K562 treated with DMSO at 1 percent for 48 hours (cell line): ENCODE results near the gene NPEPL1. TPM values are rescaled to one million over a fixed set of nuclear protein-coding genes. Genes with fewer than 3 reads are reported as not detected.

Experiments
- total RNA-seq: library from RNA; unstranded; fragments of 300-600 nt; gene quantifications from 2 replicates; pipeline ENCODE4 v1.2.3, GENCODE V29; 2022; ENCODE audit warnings: low replicate concordance; ENCODE audit errors: extremely low read depth

NPEPL1 gene, protein sequence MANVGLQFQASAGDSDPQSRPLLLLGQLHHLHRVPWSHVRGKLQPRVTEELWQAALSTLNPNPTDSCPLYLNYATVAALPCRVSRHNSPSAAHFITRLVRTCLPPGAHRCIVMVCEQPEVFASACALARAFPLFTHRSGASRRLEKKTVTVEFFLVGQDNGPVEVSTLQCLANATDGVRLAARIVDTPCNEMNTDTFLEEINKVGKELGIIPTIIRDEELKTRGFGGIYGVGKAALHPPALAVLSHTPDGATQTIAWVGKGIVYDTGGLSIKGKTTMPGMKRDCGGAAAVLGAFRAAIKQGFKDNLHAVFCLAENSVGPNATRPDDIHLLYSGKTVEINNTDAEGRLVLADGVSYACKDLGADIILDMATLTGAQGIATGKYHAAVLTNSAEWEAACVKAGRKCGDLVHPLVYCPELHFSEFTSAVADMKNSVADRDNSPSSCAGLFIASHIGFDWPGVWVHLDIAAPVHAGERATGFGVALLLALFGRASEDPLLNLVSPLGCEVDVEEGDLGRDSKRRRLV
- not detected in 2 replicates for total RNA-seq

DNA sequence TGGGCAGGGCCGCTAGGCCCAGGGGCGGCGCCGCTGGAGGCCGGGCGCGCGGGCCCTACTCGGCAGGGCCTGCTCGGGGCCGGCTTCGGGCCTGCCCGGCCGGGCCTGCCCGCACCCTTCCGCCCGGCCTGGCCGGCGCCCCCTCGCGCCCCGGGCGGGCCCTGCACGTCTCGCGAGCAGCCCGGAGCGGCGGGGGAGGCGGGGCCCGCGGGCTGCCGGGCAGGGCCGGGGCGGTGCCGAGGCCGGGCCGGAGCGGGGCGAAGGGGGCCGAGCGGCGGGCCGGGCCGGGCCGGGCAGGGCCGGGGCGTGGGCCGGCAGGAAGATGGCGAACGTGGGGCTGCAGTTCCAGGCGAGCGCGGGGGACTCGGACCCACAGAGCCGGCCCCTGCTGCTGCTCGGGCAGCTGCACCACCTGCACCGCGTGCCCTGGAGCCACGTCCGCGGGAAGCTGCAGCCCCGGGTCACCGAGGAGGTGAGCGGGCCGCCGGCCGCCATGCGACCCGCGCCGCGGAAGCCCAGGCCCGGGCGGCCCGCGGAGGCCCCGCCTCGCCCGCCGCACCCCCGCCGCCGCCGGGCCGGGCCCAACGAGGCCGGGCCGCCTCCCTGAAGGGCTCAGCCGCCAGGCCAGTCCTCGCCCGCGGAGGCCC is at the start of gene NPEPL1:
Gene NPEPL1, plus strand, starts transcription at position 222 of the 647 bp plus-strand sequence. Its CDS starts 101 bp downstream, at position 323.

DNA sequence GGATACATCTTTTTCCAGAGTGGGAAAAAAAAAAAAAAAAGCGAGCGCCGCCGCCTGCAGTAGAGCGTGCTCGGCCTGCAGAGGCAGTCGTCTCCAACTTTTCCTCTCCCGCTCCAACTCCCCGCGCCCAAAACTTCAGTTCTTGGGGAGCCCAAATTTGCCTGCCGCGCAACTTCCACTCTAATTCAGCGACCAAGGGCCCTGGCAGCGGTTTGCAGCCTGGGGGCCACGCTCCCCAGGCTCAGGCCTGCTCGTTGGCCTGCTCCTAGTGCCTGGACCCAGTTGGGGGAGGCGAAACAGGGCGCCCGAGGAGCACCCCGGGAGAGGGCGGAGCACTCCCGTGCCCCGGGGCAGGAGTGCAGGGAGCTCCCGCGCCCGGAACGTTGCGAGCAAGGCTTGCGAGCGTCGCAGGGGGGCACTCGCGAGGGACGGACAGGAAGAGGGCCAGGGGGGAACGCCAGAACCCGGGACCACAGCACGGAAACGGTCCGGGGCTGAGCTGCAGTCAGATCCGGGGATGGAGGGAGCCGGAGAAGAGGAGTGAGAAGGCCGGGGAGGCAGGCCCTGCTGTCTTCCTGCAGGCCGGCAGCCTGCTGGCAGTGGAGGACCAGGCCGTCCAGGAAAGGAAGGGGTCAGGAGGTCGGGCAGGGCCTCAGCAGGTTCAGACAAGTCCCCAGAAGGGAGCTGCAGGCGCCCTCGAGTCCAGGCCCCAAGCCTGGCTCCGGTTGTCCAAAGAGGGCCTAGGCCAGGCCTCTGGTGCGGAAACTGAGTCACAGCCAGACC is 41.6 kb upstream of the NPEPL1 start, which contains the start of gene STX16:
Gene STX16, plus strand, starts transcription at position 508 of the 783 bp plus-strand sequence. CDS start 724 bp downstream, outside the sequence.

Other genes starting within 250 kb of the NPEPL1 start
- not detected in 2 replicates for gene APCDD1L, start 177.4 kb upstream of the NPEPL1 start, total RNA-seq
- not detected in 2 replicates for gene STX16, start 41.5 kb upstream of the NPEPL1 start, total RNA-seq
- gene GNAS-AS1, start 158.1 kb downstream of the NPEPL1 start, total RNA-seq: not detected in 2 replicates
- 466 and 817 TPM in 2 replicates for gene GNAS, start 159.9 kb downstream of the NPEPL1 start, total RNA-seq